Measurements from ENCODE around the gene ARMC2. TPM values are rescaled to one million over a fixed set of nuclear protein-coding genes. Genes with fewer than 3 reads are reported as not detected.

Gene ARMC2
- total and polyA plus RNA-seq, 2 donors (not counting 1 experiment from before 2014, with no cell fraction given): 4.8 to 9.9 TPM

DNA sequence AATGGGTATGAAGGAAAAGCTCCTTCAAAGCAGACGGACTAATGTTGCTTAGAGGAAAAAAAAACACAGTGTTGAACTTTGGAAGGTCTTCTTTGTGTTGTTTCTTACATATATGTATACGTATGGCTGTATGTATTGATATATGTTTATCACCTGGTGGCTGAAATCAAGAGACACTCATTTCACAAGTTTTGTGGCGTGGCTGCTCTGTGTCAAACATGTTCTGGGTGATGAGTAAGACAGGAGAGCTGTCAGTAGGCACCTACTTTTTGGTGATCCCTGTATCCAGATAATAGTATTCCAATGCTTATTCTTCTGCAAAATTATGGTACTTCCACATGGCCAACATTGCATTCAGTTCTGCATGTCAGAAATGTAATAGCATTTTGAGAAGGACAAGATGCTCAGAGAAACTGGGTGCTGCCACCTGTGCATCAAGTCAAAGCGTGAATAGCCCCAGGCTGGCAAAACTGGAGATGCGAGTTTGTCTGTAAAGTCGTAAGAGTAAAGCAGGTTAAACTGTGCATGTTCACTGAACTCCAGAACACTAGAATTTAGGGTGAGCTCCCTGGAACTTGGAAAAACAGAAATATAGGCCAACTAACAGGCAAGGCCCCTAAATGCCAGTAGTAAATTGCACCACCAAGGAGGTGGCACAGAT lies 67.9 kb downstream of the ARMC2 start:
- no peaks in the 10 kb centered on the region for H3K79me2 ChIP-seq (ENCODE audit: control insufficient read depth, insufficient read depth, low read length)
- no peak overlapping the region for H3K27ac Mint-ChIP-seq
- DNase-seq: no peak
- H3K4me3 Mint-ChIP-seq: no peak overlapping the region
- H3K27me3 ChIP-seq (replicated peaks in 1 of 4; ENCODE audit: control extremely low read depth in 1 of 4, control insufficient read depth in 3 of 4, insufficient read depth in 4 of 4, low read length in 3 of 4): no peaks in the 10 kb centered on the region
- 93% methylated on average over 5 of the region's 6 CpGs for WGBS (ENCODE audit: insufficient coverage)
- ChIA-PET CTCF (interaction anchor here (1.1 to 1.4 kb wide), 2 partner anchors 11 to 133 kb away, joined by 3 to 5 read pairs; no protein-coding TSS in a partner anchor), POLR2A (interaction anchor here (0.8 kb wide), 1 partner anchor 356 kb away, joined by 4 read pairs; the partner anchor contains the start of gene FOXO3)
- no peak for ATAC-seq (ENCODE audit: low read depth)
- H3K27me3 Mint-ChIP-seq: no peaks in the 10 kb centered on the region
- H3K27ac ChIP-seq (ENCODE audit: low read length in 2 of 2): no peak overlapping the region
- H2AFZ ChIP-seq (ENCODE audit: insufficient read depth, low read depth, low read length, poor library complexity, severe bottlenecking): no peak overlapping the region
- no peak overlapping the region for H3K4me2 ChIP-seq (replicated peaks; ENCODE audit: low read depth, low read length, poor library complexity, severe bottlenecking)
- intact Hi-C loops (cut with micrococcal nuclease): no loop called here
- H3K9me3 ChIP-seq (ENCODE audit: control extremely low read depth in 1 of 3, control insufficient read depth in 2 of 3, insufficient read depth in 1 of 3, low read length in 2 of 3): no peaks in the 10 kb centered on the region
- peaks cover 13% of the 10 kb centered on the region for H3K4me1 Mint-ChIP-seq
- H3K4me3 ChIP-seq (ENCODE audit: control extremely low read depth in 1 of 5, extremely low read depth in 1 of 5, insufficient read depth in 1 of 5, low read depth in 2 of 5, low read length in 4 of 5): no peak overlapping the region
- H3K9ac ChIP-seq (ENCODE audit: low read length): no peak overlapping the region
- H3K9me3 Mint-ChIP-seq (ENCODE audit: insufficient read depth): no peaks in the 10 kb centered on the region
- TF ChIP-seq EZH2 (IDR thresholded peaks at IDR 0.05; ENCODE audit: borderline replicate concordance, insufficient read depth, low read depth, low read length, poor library complexity, severe bottlenecking): no peak
- TF ChIP-seq, protein P1, sequence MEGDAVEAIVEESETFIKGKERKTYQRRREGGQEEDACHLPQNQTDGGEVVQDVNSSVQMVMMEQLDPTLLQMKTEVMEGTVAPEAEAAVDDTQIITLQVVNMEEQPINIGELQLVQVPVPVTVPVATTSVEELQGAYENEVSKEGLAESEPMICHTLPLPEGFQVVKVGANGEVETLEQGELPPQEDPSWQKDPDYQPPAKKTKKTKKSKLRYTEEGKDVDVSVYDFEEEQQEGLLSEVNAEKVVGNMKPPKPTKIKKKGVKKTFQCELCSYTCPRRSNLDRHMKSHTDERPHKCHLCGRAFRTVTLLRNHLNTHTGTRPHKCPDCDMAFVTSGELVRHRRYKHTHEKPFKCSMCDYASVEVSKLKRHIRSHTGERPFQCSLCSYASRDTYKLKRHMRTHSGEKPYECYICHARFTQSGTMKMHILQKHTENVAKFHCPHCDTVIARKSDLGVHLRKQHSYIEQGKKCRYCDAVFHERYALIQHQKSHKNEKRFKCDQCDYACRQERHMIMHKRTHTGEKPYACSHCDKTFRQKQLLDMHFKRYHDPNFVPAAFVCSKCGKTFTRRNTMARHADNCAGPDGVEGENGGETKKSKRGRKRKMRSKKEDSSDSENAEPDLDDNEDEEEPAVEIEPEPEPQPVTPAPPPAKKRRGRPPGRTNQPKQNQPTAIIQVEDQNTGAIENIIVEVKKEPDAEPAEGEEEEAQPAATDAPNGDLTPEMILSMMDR (IDR thresholded peaks at IDR 0.05): no peak
- H3K4me1 ChIP-seq (ENCODE audit: control insufficient read depth in 2 of 2, insufficient read depth in 2 of 2, low read length in 2 of 2): peaks cover 6 to 7% of the 10 kb centered on the region in 2 donors
- no peaks in the 10 kb centered on the region for H4K20me1 ChIP-seq (ENCODE audit: control insufficient read depth, insufficient read depth, low read length, poor library complexity, severe bottlenecking)
- no peaks in the 10 kb centered on the region for H3K36me3 ChIP-seq (replicated peaks in 1 of 2; ENCODE audit: control extremely low read depth in 1 of 2, control insufficient read depth in 1 of 2, extremely low read depth in 1 of 2, insufficient read depth in 2 of 2, low read length in 1 of 2)

DNA sequence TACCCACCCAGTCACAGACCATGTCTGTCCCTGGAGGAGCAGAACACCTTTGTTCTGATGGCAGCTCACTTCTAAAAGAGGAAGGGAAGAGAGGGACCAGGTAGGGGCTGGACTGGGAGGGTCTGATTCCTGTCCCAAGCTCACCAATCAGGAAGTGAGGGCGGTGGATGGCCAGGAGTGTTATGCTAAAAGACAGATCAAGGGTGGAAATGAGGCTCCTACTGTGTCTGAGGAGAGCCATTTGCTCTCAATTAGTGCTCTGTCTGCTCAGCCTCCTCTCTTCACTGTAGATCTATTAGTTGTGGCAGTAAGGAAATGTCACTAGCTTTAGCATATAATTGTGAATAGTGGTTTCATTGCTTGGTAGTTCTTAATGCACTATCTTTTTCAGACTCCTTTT lies 72.5 kb downstream of the ARMC2 start:
- Histone ChIP-seq H4K20me1 (ENCODE audit: control insufficient read depth, insufficient read depth, low read length, poor library complexity, severe bottlenecking) (no peaks in the 10 kb centered on the region), H3K27me3 (replicated peaks in 1 of 4; ENCODE audit: control extremely low read depth in 1 of 4, control insufficient read depth in 3 of 4, insufficient read depth in 4 of 4, low read length in 3 of 4) (no peaks in the 10 kb centered on the region), H3K27ac (ENCODE audit: low read length in 2 of 2) (no peak overlapping the region), H3K4me2 (replicated peaks; ENCODE audit: low read depth, low read length, poor library complexity, severe bottlenecking) (no peak overlapping the region), H3K9ac (ENCODE audit: low read length) (no peak overlapping the region), H3K36me3 (replicated peaks in 1 of 2; ENCODE audit: control extremely low read depth in 1 of 2, control insufficient read depth in 1 of 2, extremely low read depth in 1 of 2, insufficient read depth in 2 of 2, low read length in 1 of 2) (no peaks in the 10 kb centered on the region), H3K4me1 (ENCODE audit: control insufficient read depth in 2 of 2, insufficient read depth in 2 of 2, low read length in 2 of 2) (peaks cover 6 to 13% of the 10 kb centered on the region in 2 donors), H3K79me2 (ENCODE audit: control insufficient read depth, insufficient read depth, low read length) (no peaks in the 10 kb centered on the region), H2AFZ (ENCODE audit: insufficient read depth, low read depth, low read length, poor library complexity, severe bottlenecking) (no peak overlapping the region), H3K4me3 (ENCODE audit: control extremely low read depth in 1 of 5, extremely low read depth in 1 of 5, insufficient read depth in 1 of 5, low read depth in 2 of 5, low read length in 4 of 5) (no peak overlapping the region), H3K9me3 (ENCODE audit: control extremely low read depth in 1 of 3, control insufficient read depth in 2 of 3, insufficient read depth in 1 of 3, low read length in 2 of 3) (peaks cover 0 to 14% (median 0%) of the 10 kb centered on the region in 3 donors)
- H3K27ac Mint-ChIP-seq: no peak overlapping the region
- no peaks in the 10 kb centered on the region for H3K9me3 Mint-ChIP-seq (ENCODE audit: insufficient read depth)
- intact Hi-C loops (cut with micrococcal nuclease): no loop called here
- CTCF ChIA-PET: interaction anchor here (0.7 kb wide), 1 partner anchor 377 kb away, joined by 3 read pairs; no protein-coding TSS in a partner anchor
- DNase-seq (no peak), ATAC-seq (ENCODE audit: low read depth) (no peak)
- no peaks in the 10 kb centered on the region for H3K27me3 Mint-ChIP-seq
- POLR2A ChIA-PET: no interaction called here
- 100% methylated on average over 1 of the region's 1 CpG for WGBS (ENCODE audit: insufficient coverage)
- no peak overlapping the region for H3K4me3 Mint-ChIP-seq
- H3K4me1 Mint-ChIP-seq: peaks cover 8% of the 10 kb centered on the region
- TF ChIP-seq, protein P1 (IDR thresholded peaks at IDR 0.05): no peak
- no peak for TF ChIP-seq EZH2 (IDR thresholded peaks at IDR 0.05; ENCODE audit: borderline replicate concordance, insufficient read depth, low read depth, low read length, poor library complexity, severe bottlenecking)

Measured in B cell (primary cell).